HG03095 (cell line): ENCODE measurements around the gene ITM2A.

ENCODE experiments used
- ATAC-seq: cut with Tn5 transposase; IDR thresholded peaks from one replicate; pipeline ENCODE4 v1.9.1; 2021; ENCODE audit warnings: moderate library complexity; ENCODE audit not compliant: unreplicated experiment

Gene ITM2A

DNA sequence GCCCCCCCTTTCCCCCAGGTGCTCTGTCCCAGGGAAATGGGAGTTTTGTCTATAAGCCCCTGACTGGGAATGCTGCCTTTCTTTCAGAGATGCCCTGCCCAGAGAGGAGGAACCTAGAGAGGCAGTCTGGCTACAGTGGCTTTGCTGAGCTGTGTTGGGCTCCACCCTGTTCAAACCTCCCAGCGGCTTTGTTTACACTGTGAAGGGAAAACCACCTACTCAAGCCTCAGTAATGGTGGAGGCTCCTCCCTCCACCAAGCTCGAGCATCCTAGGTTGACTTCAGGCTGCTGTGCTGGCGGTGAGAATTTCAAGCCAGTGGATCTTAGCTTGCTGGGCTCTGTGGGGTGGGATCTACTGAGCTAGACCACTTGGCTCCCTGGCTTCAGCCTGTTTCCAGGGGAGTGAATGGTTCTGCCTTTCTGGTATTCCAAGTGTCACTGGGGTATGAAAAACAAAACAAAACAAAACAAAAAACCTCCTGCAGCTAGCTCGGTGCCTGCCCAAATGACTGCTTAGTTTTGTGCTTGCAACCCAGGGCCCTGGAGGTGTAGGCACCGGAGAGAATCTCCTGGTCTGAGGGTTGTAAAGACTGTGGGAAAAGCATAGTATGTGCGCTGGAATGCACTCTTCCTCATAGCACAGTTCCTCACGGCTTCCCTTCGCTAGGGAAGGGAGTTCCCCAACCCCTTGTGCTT is 41.7 kb downstream of the ITM2A start:
- no peak for ATAC-seq
